ENCODE measurements around the gene UHRF1.
"Not testable (repeated sequence)": the region's sequence is repeated elsewhere in the genome, so short reads cannot be mapped to it uniquely, and the experiment has no call there.

UHRF1 gene

GRCh38 chr19:4971816-4972495 lies 62.7 kb downstream of the UHRF1 start:
- DNase-seq (ENCODE audit: low read depth) = no peak

- no peak for DNase-seq (ENCODE audit: low read depth)
Measured at GRCh38 chr19:4972509-4973230, 63.4 kb downstream of the UHRF1 start.

GRCh38 chr19:4974880-4975469 lies 65.7 kb downstream of the UHRF1 start:
- no peak for DNase-seq (ENCODE audit: low read depth)

- not testable (repeated sequence) for DNase-seq (ENCODE audit: low read depth)
Measured at GRCh38 chr19:4975601-4976000, 66.3 kb downstream of the UHRF1 start.

GRCh38 chr19:4976401-4977298 lies 67.3 kb downstream of the UHRF1 start:
- no peak for DNase-seq (ENCODE audit: low read depth)

- no peak for DNase-seq (ENCODE audit: low read depth)
Measured at GRCh38 chr19:4977299-4978174, 68.2 kb downstream of the UHRF1 start.

GRCh38 chr19:4979211-4979807 lies 70.0 kb downstream of the UHRF1 start:
- DNase-seq (ENCODE audit: low read depth) = no peak

GRCh38 chr19:4980067-4980466 lies 70.8 kb downstream of the UHRF1 start:
- DNase-seq (ENCODE audit: low read depth) = no peak

GRCh38 chr19:4980838-4981680 lies 71.8 kb downstream of the UHRF1 start:
- DNase-seq (ENCODE audit: low read depth) = no peak

GRCh38 chr19:4981681-4981958 lies 72.3 kb downstream of the UHRF1 start:
- no peak for DNase-seq (ENCODE audit: low read depth)

GRCh38 chr19:4983346-4984105 lies 74.2 kb downstream of the UHRF1 start:
- no peak for DNase-seq (ENCODE audit: low read depth)

- DNase-seq (ENCODE audit: low read depth) = no peak
Measured at GRCh38 chr19:4984106-4984380, 74.7 kb downstream of the UHRF1 start.

- no peak for DNase-seq (ENCODE audit: low read depth)
Measured at GRCh38 chr19:4984438-4984990, 75.2 kb downstream of the UHRF1 start.

- DNase-seq (ENCODE audit: low read depth) = no peak
Measured at GRCh38 chr19:4985551-4985991, 76.3 kb downstream of the UHRF1 start.

GRCh38 chr19:4986056-4986455 lies 76.8 kb downstream of the UHRF1 start:
- DNase-seq (ENCODE audit: low read depth) = no peak

- DNase-seq (ENCODE audit: low read depth) = no peak
Measured at GRCh38 chr19:4986471-4986891, 77.2 kb downstream of the UHRF1 start.

GRCh38 chr19:4987256-4987655 lies 78.0 kb downstream of the UHRF1 start:
- DNase-seq (ENCODE audit: low read depth) = no peak

GRCh38 chr19:4987692-4988370 lies 78.5 kb downstream of the UHRF1 start:
- no peak for DNase-seq (ENCODE audit: low read depth)
